Esophagus squamous epithelium (tissue), 5 donors: ENCODE measurements around the gene TMCC2. TPM values are rescaled to one million over a fixed set of nuclear protein-coding genes. Genes with fewer than 3 reads are reported as not detected.

Experiments used
- DNase-seq: peaks from one replicate; lab custom pipeline; 2025; lab: John Stamatoyannopoulos, UW
- H3K27ac ChIP-seq, 4 donors: fragments of 200-600 bp; sonication (generic); one replicate each; pipeline ENCODE4 v1.5.1; 2016 to 2019; ENCODE audit warnings: mild to moderate bottlenecking in 1 of 4
- H3K27me3 ChIP-seq, 4 donors: fragments of 200-600 bp; sonication (generic); 1 replicate in 3 of 4; 2 replicates in 1 of 4; pipeline versions ENCODE4 v1.5.1 to v1.6.0; 2017 to 2021; ENCODE audit warnings: antibody characterized with exemption in 1 of 4
- H3K36me3 ChIP-seq, 3 donors: fragments of 200-600 bp; sonication (generic); one replicate each; pipeline ENCODE4 v1.5.1; 2016 to 2019
- H3K4me1 ChIP-seq, 3 donors: fragments of 200-600 bp; sonication (generic); one replicate each; pipeline ENCODE4 v1.5.1; 2017 to 2019
- H3K4me3 ChIP-seq, 4 donors: fragments of 200-600 bp; sonication (generic); 1 replicate in 3 of 4; 2 replicates in 1 of 4; pipeline ENCODE4 v1.5.1; 2016 to 2019; ENCODE audit warnings: mild to moderate bottlenecking in 2 of 4, moderate library complexity in 1 of 4
- H3K9me3 ChIP-seq, 3 donors: fragments of 200-600 bp; sonication (generic); one replicate each; pipeline ENCODE4 v1.5.1; 2016 to 2019
- CTCF ChIP-seq, 6 experiments: fragments of 450-650 bp in 4 of 6; fragments of 200-600 bp in 2 of 6; sonication (generic) in 2 of 6; IDR thresholded peaks; one replicate each; pipeline ENCODE4 v1.5.1; 2016 to 2019; ENCODE audit warnings: antibody characterized with exemption in 6 of 6, mild to moderate bottlenecking in 4 of 6, moderate library complexity in 4 of 6
- POLR2A ChIP-seq, 4 donors: fragments of 450-650 bp; IDR thresholded peaks; one replicate each; pipeline ENCODE4 v1.6.1; 2017; ENCODE audit warnings: antibody characterized with exemption in 4 of 4, mild to moderate bottlenecking in 4 of 4, moderate library complexity in 3 of 4
- WGBS, 2 donors: methylation state at CpG; one replicate each; pipeline ENCODE4 v1.1.5; 2018; 5-methylcytosine and 5-hydroxymethylcytosine counted together
- intact Hi-C: fragments of 100-400 bp; cut with DNase I; formaldehyde crosslinking; loops from one replicate; pipeline ENCODE4 v1.15.0; 2022
- total RNA-seq, 4 donors: library from RNA; depleted of rRNA; stranded (reverse); fragments of >200 nt; gene quantifications; one replicate each; pipeline ENCODE4 v1.1.0, GENCODE V29; 2016
- donor health status: DM: yes; HTN: yes; CAD: no.

The TMCC2 gene
- total RNA-seq, 4 donors from 2014 or later, result 0.76 to 1.9 (median 0.91) TPM

- no peak for DNase-seq
- 62% methylated on average over 9 of the region's 9 CpGs for WGBS, 2 donors
- peak overlapping the region; percentile 22 to 76 (median 38) for H3K27ac ChIP-seq
- peaks cover 0 to 58% (median 30%) of the 10 kb centered on the region in 3 donors for H3K4me1 ChIP-seq
- no peaks in the 10 kb centered on the region for H3K9me3 ChIP-seq
- H3K27me3 ChIP-seq, result no peaks in the 10 kb centered on the region
- no peak overlapping the region for H3K4me3 ChIP-seq
- peaks cover 0 to 15% (median 0%) of the 10 kb centered on the region in 3 donors for H3K36me3 ChIP-seq
- TF ChIP-seq CTCF (IDR thresholded peaks at IDR 0.05), result no peak
- no peak for TF ChIP-seq POLR2A (IDR thresholded peaks at IDR 0.05)
- intact Hi-C loops, result no loop called here
Measured at GRCh38 chr1:205190845-205191577, 36.7 kb upstream of the TMCC2 start.

GRCh38 chr1:205191622-205192021, 36.1 kb upstream of the TMCC2 start:
- DNase-seq, result no peak
- Histone ChIP-seq H3K4me1 (peaks cover 0 to 58% (median 30%) of the 10 kb centered on the region in 3 donors), H3K36me3 (peaks cover 0 to 10% (median 0%) of the 10 kb centered on the region in 3 donors), H3K27me3 (no peaks in the 10 kb centered on the region), H3K9me3 (no peaks in the 10 kb centered on the region), H3K27ac (peak overlapping the region in 3 of 4 donors; percentile 22 to 76 (median 55)), H3K4me3 (no peak overlapping the region)
- TF ChIP-seq POLR2A (IDR thresholded peaks at IDR 0.05) (no peak), CTCF (IDR thresholded peaks at IDR 0.05) (no peak)
- intact Hi-C loops, result no loop called here
- 48 to 59% methylated on average over 2 of the region's 2 CpGs for WGBS, 2 donors

- Histone ChIP-seq H3K36me3 (peaks cover 0 to 3% (median 0%) of the 10 kb centered on the region in 3 donors), H3K9me3 (no peaks in the 10 kb centered on the region), H3K27ac (peak overlapping the region in 2 of 4 donors; percentile 55 to 76), H3K4me1 (peaks cover 0 to 54% (median 30%) of the 10 kb centered on the region in 3 donors), H3K4me3 (no peak overlapping the region), H3K27me3 (no peaks in the 10 kb centered on the region)
- TF ChIP-seq POLR2A (IDR thresholded peaks at IDR 0.05) (no peak), CTCF (IDR thresholded peaks at IDR 0.05) (no peak)
- no peak for DNase-seq
- intact Hi-C loops, result no loop called here
- 81 to 89% methylated on average over 8 of the region's 8 CpGs for WGBS, 2 donors
Measured at GRCh38 chr1:205192287-205192686, 35.5 kb upstream of the TMCC2 start.

GRCh38 chr1:205199090-205199930, 28.4 kb upstream of the TMCC2 start:
- DNase-seq, result no peak
- H3K36me3 ChIP-seq, result no peaks in the 10 kb centered on the region
- TF ChIP-seq POLR2A (IDR thresholded peaks at IDR 0.05) (no peak), CTCF (IDR thresholded peaks at IDR 0.05) (no peak)
- no peak overlapping the region for H3K27ac ChIP-seq
- no peaks in the 10 kb centered on the region for H3K9me3 ChIP-seq
- H3K4me3 ChIP-seq, result no peak overlapping the region
- intact Hi-C loops, result no loop called here
- H3K4me1 ChIP-seq, result peaks cover 0 to 7% (median 0%) of the 10 kb centered on the region in 3 donors
- H3K27me3 ChIP-seq, result no peaks in the 10 kb centered on the region
- 67 to 76% methylated on average over 7 to 9 of the region's 9 CpGs for WGBS, 2 donors

- intact Hi-C loops, result no loop called here
- WGBS, 2 donors, result 81 to 84% methylated on average over 7 of the region's 7 CpGs
- H3K9me3 ChIP-seq, result no peaks in the 10 kb centered on the region
Measured at GRCh38 chr1:205199931-205200299, 27.8 kb upstream of the TMCC2 start.

More at GRCh38 chr1:205199931-205200299, 27.8 kb upstream of the TMCC2 start:
- Histone ChIP-seq H3K4me3 (no peak overlapping the region), H3K27me3 (no peaks in the 10 kb centered on the region), H3K4me1 (peaks cover 0 to 12% (median 0%) of the 10 kb centered on the region in 3 donors), H3K27ac (no peak overlapping the region), H3K36me3 (no peaks in the 10 kb centered on the region)
- TF ChIP-seq POLR2A (IDR thresholded peaks at IDR 0.05) (no peak), CTCF (IDR thresholded peaks at IDR 0.05) (no peak)
- no peak for DNase-seq
